Fibroblast of lung (primary cell): ENCODE data around the gene HOXA13.

Source experiments
- CTCF ChIP-seq, 2 donors: IDR thresholded peaks in 1 of 2; conservative IDR thresholded peaks in 1 of 2; 1 replicate in 1 of 2; 2 replicates in 1 of 2; pipeline ENCODE4 v1.5.1; 2011 to 2012; ENCODE audit warnings: low read length in 2 of 2, control low read depth in 1 of 2, inconsistent platforms in 1 of 2, low read depth in 1 of 2, mild to moderate bottlenecking in 1 of 2
- EZH2 ChIP-seq: IDR thresholded peaks from 2 replicates; pipeline ENCODE4 v1.5.1; 2012; ENCODE audit warnings: low read length, control low read depth, mild to moderate bottlenecking; ENCODE audit errors: missing control alignments

DNA sequence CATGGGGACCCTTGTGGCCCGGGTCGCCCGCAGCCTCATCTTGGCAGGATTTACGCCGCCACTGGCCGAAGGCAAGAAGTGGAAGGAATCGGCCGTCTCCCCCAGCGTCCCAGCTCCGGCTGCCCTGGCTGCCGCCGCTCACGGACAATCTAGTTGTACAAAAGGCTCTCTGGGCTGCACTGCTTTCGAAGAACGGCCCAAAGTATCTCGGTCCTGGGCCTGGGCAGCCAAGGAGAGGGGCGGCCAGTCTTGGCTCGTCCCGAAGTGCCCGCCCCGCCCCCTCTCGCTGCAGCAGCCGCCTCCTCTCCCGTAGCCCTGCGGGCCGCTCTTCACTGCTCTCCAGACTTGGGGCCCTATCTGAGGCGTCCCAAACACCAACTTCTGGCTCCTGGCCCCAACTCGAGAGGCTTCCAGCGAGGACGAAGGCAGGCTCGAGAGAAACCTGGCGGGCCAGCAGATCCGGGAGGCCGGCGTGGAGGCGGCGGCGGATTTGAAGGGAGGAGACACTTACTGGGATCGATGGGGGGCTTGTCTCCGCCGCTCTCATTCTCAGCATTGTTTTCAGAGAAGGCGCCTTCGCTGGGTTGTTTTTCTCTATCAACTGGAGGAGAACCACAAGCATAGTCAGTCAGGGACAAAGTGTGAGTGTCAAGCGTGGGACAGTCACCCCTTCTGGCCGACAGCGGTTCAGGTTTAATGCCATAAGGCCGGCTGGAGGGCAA lies 35.4 kb downstream of the HOXA13 start:
- TF ChIP-seq CTCF (conservative IDR thresholded peaks at IDR 0.05 in 1 of 2, IDR thresholded peaks at IDR 0.05 in 1 of 2; ENCODE audit: low read depth in 1 of 2, low read length in 2 of 2) (no peak), EZH2 (no peak)
